Thyroid gland (tissue), 4 donors: ENCODE measurements around the gene UCK2.

Source experiments
- POLR2A ChIP-seq, 2 donors: fragments of 450-650 bp; IDR thresholded peaks; one replicate each; pipeline ENCODE4 v1.6.1; 2017; ENCODE audit warnings: antibody characterized with exemption in 2 of 2, mild to moderate bottlenecking in 2 of 2, moderate library complexity in 1 of 2
- TF ChIP-seq, protein P1 (sequence below), 6 experiments: fragments of 200-600 bp in 3 of 6; fragments of 450-650 bp in 3 of 6; sonication (generic) in 3 of 6; IDR thresholded peaks; one replicate each; pipeline ENCODE4 v1.5.1; 2016 to 2019; ENCODE audit warnings: antibody characterized with exemption in 6 of 6, mild to moderate bottlenecking in 2 of 6, inconsistent platforms in 1 of 6, moderate library complexity in 1 of 6

DNA sequence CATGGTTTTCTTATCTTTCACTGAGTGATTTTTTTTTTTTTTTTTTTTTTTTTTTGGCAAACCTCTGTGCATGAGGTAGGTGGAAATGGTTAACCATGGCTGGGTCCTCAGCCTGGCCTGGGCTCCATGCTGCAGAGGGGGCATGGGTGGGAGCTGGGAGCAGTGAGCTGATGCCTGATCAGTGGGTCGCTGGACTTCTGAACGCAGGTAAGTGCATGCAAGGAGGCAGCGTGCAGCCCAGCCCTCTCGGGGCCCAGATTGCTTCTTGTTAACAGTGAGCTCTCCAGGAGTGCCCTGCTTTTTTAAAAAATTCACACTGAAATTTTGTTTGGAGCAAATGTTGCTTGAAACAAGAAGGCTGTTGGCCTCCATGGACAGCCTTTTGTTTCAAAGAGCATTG lies 75.2 kb downstream of the UCK2 start:
- TF ChIP-seq, protein P1, sequence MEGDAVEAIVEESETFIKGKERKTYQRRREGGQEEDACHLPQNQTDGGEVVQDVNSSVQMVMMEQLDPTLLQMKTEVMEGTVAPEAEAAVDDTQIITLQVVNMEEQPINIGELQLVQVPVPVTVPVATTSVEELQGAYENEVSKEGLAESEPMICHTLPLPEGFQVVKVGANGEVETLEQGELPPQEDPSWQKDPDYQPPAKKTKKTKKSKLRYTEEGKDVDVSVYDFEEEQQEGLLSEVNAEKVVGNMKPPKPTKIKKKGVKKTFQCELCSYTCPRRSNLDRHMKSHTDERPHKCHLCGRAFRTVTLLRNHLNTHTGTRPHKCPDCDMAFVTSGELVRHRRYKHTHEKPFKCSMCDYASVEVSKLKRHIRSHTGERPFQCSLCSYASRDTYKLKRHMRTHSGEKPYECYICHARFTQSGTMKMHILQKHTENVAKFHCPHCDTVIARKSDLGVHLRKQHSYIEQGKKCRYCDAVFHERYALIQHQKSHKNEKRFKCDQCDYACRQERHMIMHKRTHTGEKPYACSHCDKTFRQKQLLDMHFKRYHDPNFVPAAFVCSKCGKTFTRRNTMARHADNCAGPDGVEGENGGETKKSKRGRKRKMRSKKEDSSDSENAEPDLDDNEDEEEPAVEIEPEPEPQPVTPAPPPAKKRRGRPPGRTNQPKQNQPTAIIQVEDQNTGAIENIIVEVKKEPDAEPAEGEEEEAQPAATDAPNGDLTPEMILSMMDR (IDR thresholded peaks at IDR 0.05), result no peak
- TF ChIP-seq POLR2A (IDR thresholded peaks at IDR 0.05), result no peak
